ENCODE results near the gene ZNF28.
A peak's percentile ranks its signal among the peaks of the same experiment; 100 is the strongest.
"Not testable (repeated sequence)": the region's sequence is repeated elsewhere in the genome, so short reads cannot be mapped to it uniquely, and the experiment has no call there.

ZNF28 gene

DNA sequence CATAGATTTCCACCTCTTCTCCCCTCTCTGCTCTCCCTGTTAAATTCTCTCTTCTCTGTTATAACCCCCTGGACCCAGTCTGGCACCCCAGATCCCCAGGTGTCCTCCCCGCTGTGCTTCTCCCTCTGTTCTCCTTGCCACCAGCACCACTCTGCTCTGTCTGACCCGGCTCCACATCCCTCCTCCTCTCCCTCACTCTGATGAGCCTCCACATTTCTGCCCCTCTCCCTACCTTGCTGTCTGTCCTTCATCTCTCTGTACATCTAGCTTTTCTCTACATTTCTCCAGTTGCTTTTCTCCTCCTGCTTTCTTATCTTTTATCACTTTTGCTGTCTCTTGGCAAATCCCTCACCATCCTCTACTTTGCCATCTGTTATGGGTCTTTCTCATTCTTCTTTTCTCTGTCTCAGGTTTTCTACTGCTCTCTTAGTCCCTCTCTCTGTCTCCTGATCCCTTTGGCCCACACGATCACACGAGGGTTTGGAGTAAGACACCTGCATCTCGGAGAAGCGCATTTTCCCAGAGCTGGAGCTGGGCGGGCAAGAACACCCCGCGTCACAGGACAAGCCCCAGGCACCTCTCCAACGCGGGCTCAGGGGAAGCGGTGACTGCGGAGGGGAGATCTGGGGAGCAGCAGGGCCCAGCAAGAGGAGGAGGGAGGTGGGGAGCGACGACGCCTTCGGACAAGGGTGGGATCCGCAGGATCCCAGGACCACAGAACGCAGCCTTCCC is 795 bp downstream of the ZNF28 start:
- not testable (repeated sequence) for H3K9me3 ChIP-seq (ENCODE audit: low read length); H3K27ac ChIP-seq (ENCODE audit: low read depth, low read length); H3K4me1 ChIP-seq (ENCODE audit: insufficient read depth, low read length); H3K27me3 ChIP-seq (ENCODE audit: control insufficient read depth in 1 of 2, insufficient read depth in 2 of 2, low read length in 2 of 2)
- peaks cover 10% of the 10 kb centered on the region for H3K36me3 ChIP-seq (ENCODE audit: insufficient read depth, low read length)
- peak overlapping the region; percentile 42 to 66 for H3K4me3 ChIP-seq (ENCODE audit: low read depth in 1 of 2, low read length in 2 of 2)
- peak overlapping the region; percentile 49 for H3K9ac ChIP-seq (ENCODE audit: low read length)

GRCh38 chr19:52809801-52810200 is 11.6 kb downstream of the ZNF28 start:
- Histone ChIP-seq H3K4me1 (ENCODE audit: insufficient read depth, low read length) (no peaks in the 10 kb centered on the region), H3K4me3 (ENCODE audit: low read depth in 1 of 2, low read length in 2 of 2) (no peak overlapping the region), H3K27me3 (ENCODE audit: control insufficient read depth in 1 of 2, insufficient read depth in 2 of 2, low read length in 2 of 2) (no peaks in the 10 kb centered on the region), H3K27ac (ENCODE audit: low read depth, low read length) (no peak overlapping the region), H3K9ac (ENCODE audit: low read length) (no peak overlapping the region), H3K36me3 (ENCODE audit: insufficient read depth, low read length) (no peaks in the 10 kb centered on the region), H3K9me3 (ENCODE audit: low read length) (no peaks in the 10 kb centered on the region)

GRCh38 chr19:52799950-52800640 is 21.3 kb downstream of the ZNF28 start:
- H3K36me3 ChIP-seq (ENCODE audit: insufficient read depth, low read length), result peaks cover 23% of the 10 kb centered on the region
- not testable (repeated sequence) for H3K9ac ChIP-seq (ENCODE audit: low read length); H3K4me3 ChIP-seq (ENCODE audit: low read depth in 1 of 2, low read length in 2 of 2)

GRCh38 chr19:52789440-52789839 is 32.0 kb downstream of the ZNF28 start:
- Histone ChIP-seq H3K27ac (ENCODE audit: low read depth, low read length) (no peak overlapping the region), H3K36me3 (ENCODE audit: insufficient read depth, low read length) (no peaks in the 10 kb centered on the region), H3K27me3 (ENCODE audit: control insufficient read depth in 1 of 2, insufficient read depth in 2 of 2, low read length in 2 of 2) (no peaks in the 10 kb centered on the region), H3K9me3 (ENCODE audit: low read length) (no peaks in the 10 kb centered on the region), H3K9ac (ENCODE audit: low read length) (no peak overlapping the region), H3K4me1 (ENCODE audit: insufficient read depth, low read length) (peaks cover 6% of the 10 kb centered on the region), H3K4me3 (ENCODE audit: low read depth in 1 of 2, low read length in 2 of 2) (no peak overlapping the region)

More at GRCh38 chr19:52799950-52800640, 21.3 kb downstream of the ZNF28 start:
- not testable (repeated sequence) for H3K27me3 ChIP-seq (ENCODE audit: control insufficient read depth in 1 of 2, insufficient read depth in 2 of 2, low read length in 2 of 2); H3K4me1 ChIP-seq (ENCODE audit: insufficient read depth, low read length); H3K27ac ChIP-seq (ENCODE audit: low read depth, low read length)
- H3K9me3 ChIP-seq (ENCODE audit: low read length), result peaks cover 21% of the 10 kb centered on the region

- Histone ChIP-seq H3K27ac (ENCODE audit: low read depth, low read length) (peak within 1 kb of the TSS; percentile 72), H3K9ac (ENCODE audit: low read length) (peak within 1 kb of the TSS; percentile 49), H3K4me3 (ENCODE audit: low read depth in 1 of 2, low read length in 2 of 2) (peak within 1 kb of the TSS; percentile 44 to 87)
- not testable (repeated sequence) for H3K4me1 ChIP-seq (ENCODE audit: insufficient read depth, low read length); H3K9me3 ChIP-seq (ENCODE audit: low read length); H3K36me3 ChIP-seq (ENCODE audit: insufficient read depth, low read length); H3K27me3 ChIP-seq (ENCODE audit: control insufficient read depth in 1 of 2, insufficient read depth in 2 of 2, low read length in 2 of 2)
Measured at GRCh38 chr19:52786464-52787354, 34.7 kb downstream of the ZNF28 start, which contains the start of gene ZNF600. ZNF600 (minus strand) TSS chr19:52786791; CDS start chr19:52778888, 7,903 bp downstream.

GRCh38 chr19:52786078-52786463 is 35.4 kb downstream of the ZNF28 start:
- no peaks in the 10 kb centered on the region for H3K36me3 ChIP-seq (ENCODE audit: insufficient read depth, low read length)
- H3K27ac ChIP-seq (ENCODE audit: low read depth, low read length), result peak overlapping the region; percentile 72
- H3K4me1 ChIP-seq (ENCODE audit: insufficient read depth, low read length), result peaks cover 6% of the 10 kb centered on the region
- H3K27me3 ChIP-seq (ENCODE audit: control insufficient read depth in 1 of 2, insufficient read depth in 2 of 2, low read length in 2 of 2), result no peaks in the 10 kb centered on the region
- peak overlapping the region; percentile 44 to 87 for H3K4me3 ChIP-seq (ENCODE audit: low read depth in 1 of 2, low read length in 2 of 2)
- H3K9ac ChIP-seq (ENCODE audit: low read length), result peak overlapping the region; percentile 49
- H3K9me3 ChIP-seq (ENCODE audit: low read length), result no peaks in the 10 kb centered on the region

DNA sequence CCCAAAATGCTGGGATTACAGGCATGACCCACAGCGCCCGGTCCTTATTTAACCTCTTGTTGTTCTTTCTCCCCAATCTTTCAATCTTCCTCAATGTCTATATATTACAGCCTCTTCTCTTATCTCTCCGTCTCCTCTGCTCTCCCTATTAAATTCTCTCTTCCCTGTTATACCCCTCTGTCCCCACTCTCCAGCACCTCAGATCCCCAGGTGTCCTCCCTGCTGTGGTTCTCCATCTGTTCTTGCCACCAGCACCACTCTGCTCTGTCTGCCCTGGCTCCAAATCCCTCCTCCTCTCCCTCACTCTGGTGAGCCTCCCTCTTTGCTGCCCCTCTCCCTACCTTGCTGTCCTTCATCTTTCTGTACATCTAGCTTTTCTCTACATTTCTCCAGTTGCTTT is 35.9 kb downstream of the ZNF28 start:
- H3K9ac ChIP-seq (ENCODE audit: low read length), result no peak overlapping the region
- no peak overlapping the region for H3K27ac ChIP-seq (ENCODE audit: low read depth, low read length)

GRCh38 chr19:52782864-52783263 is 38.6 kb downstream of the ZNF28 start:
- not testable (repeated sequence) for H3K9ac ChIP-seq (ENCODE audit: low read length); H3K9me3 ChIP-seq (ENCODE audit: low read length); H3K27ac ChIP-seq (ENCODE audit: low read depth, low read length); H3K27me3 ChIP-seq (ENCODE audit: control insufficient read depth in 1 of 2, insufficient read depth in 2 of 2, low read length in 2 of 2); H3K4me3 ChIP-seq (ENCODE audit: low read depth in 1 of 2, low read length in 2 of 2); H3K4me1 ChIP-seq (ENCODE audit: insufficient read depth, low read length); H3K36me3 ChIP-seq (ENCODE audit: insufficient read depth, low read length)

More for the DNA sequence above, 35.9 kb downstream of the ZNF28 start:
- H3K27me3 ChIP-seq (ENCODE audit: control insufficient read depth in 1 of 2, insufficient read depth in 2 of 2, low read length in 2 of 2), result no peaks in the 10 kb centered on the region
- no peaks in the 10 kb centered on the region for H3K36me3 ChIP-seq (ENCODE audit: insufficient read depth, low read length)
- H3K4me1 ChIP-seq (ENCODE audit: insufficient read depth, low read length), result peaks cover 6% of the 10 kb centered on the region
- H3K9me3 ChIP-seq (ENCODE audit: low read length), result no peaks in the 10 kb centered on the region
- H3K4me3 ChIP-seq (ENCODE audit: low read depth in 1 of 2, low read length in 2 of 2), result peak overlapping the region in 1 of 2 donors; percentile 87

DNA sequence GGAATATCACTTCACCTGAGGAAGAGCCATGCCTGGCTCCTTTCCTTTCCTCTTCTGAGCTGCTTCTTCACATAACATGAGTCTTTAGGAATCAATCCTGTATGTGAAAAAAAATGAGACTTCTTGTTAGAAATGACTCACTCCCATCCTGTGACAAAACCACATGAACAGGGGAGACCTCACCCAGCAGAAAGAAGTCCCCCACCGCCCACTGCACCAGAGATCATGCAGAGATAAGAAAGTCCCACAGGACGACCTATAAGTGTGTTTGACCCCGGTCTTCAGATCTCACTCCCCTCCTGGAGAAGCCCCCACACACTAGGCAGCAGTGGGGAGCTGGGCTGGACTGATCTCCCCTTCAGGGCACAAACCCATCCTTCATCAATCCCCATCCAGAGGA is 42.6 kb downstream of the ZNF28 start:
- H3K36me3 ChIP-seq (ENCODE audit: insufficient read depth, low read length), result no peaks in the 10 kb centered on the region
- no peak overlapping the region for H3K27ac ChIP-seq (ENCODE audit: low read depth, low read length)
- no peaks in the 10 kb centered on the region for H3K9me3 ChIP-seq (ENCODE audit: low read length)
- no peak overlapping the region for H3K4me3 ChIP-seq (ENCODE audit: low read depth in 1 of 2, low read length in 2 of 2)
- no peaks in the 10 kb centered on the region for H3K4me1 ChIP-seq (ENCODE audit: insufficient read depth, low read length)
- no peak overlapping the region for H3K9ac ChIP-seq (ENCODE audit: low read length)
- H3K27me3 ChIP-seq (ENCODE audit: control insufficient read depth in 1 of 2, insufficient read depth in 2 of 2, low read length in 2 of 2), result no peaks in the 10 kb centered on the region

- not testable (repeated sequence) for H3K36me3 ChIP-seq (ENCODE audit: insufficient read depth, low read length); H3K27me3 ChIP-seq (ENCODE audit: control insufficient read depth in 1 of 2, insufficient read depth in 2 of 2, low read length in 2 of 2); H3K27ac ChIP-seq (ENCODE audit: low read depth, low read length); H3K4me3 ChIP-seq (ENCODE audit: low read depth in 1 of 2, low read length in 2 of 2); H3K9me3 ChIP-seq (ENCODE audit: low read length); H3K9ac ChIP-seq (ENCODE audit: low read length); H3K4me1 ChIP-seq (ENCODE audit: insufficient read depth, low read length)
Measured at GRCh38 chr19:52756447-52756846, 65.0 kb downstream of the ZNF28 start.

- Histone ChIP-seq H3K9me3 (ENCODE audit: low read length) (no peaks in the 10 kb centered on the region), H3K9ac (ENCODE audit: low read length) (no peak overlapping the region), H3K27ac (ENCODE audit: low read depth, low read length) (no peak overlapping the region), H3K27me3 (ENCODE audit: control insufficient read depth in 1 of 2, insufficient read depth in 2 of 2, low read length in 2 of 2) (no peaks in the 10 kb centered on the region), H3K36me3 (ENCODE audit: insufficient read depth, low read length) (no peaks in the 10 kb centered on the region), H3K4me3 (ENCODE audit: low read depth in 1 of 2, low read length in 2 of 2) (no peak overlapping the region), H3K4me1 (ENCODE audit: insufficient read depth, low read length) (peaks cover 3% of the 10 kb centered on the region)
Measured at GRCh38 chr19:52749780-52750179, 71.7 kb downstream of the ZNF28 start.
